Chondrocyte (in vitro differentiated cells): Measurements from ENCODE around the gene IGFBP4. TPM values are rescaled to one million over a fixed set of nuclear protein-coding genes. Genes with fewer than 3 reads are reported as not detected.
A peak's percentile ranks its signal among the peaks of the same experiment; 100 is the strongest.

Source experiments
- DNase-seq: peaks from one replicate; pipeline ENCODE4 v3.0.0; 2021; ENCODE audit warnings: mixed read lengths, low spot score
- H3K27ac Mint-ChIP-seq: one replicate; pipeline ENCODE4 v1.8.0; 2021; ENCODE audit warnings: mild to moderate bottlenecking, moderate library complexity, mixed read lengths; ENCODE audit not compliant: unreplicated experiment
- H3K27me3 Mint-ChIP-seq: 2 replicates; pipeline ENCODE4 v1.8.0; 2021; ENCODE audit warnings: low read depth, mixed read lengths
- H3K36me3 Mint-ChIP-seq: 2 replicates; pipeline ENCODE4 v1.8.0; 2021; ENCODE audit warnings: low read depth, mixed read lengths
- H3K4me1 Mint-ChIP-seq: 2 replicates; pipeline ENCODE4 v1.8.0; 2021; ENCODE audit warnings: low read depth, mild to moderate bottlenecking, mixed read lengths
- H3K4me3 Mint-ChIP-seq: one replicate; pipeline ENCODE4 v1.8.0; 2021; ENCODE audit warnings: mild to moderate bottlenecking, moderate library complexity, mixed read lengths; ENCODE audit not compliant: unreplicated experiment
- H3K9me3 Mint-ChIP-seq: 2 replicates; pipeline ENCODE4 v1.8.0; 2021; ENCODE audit warnings: low read depth, mixed read lengths
- CTCF ChIP-seq: fragments of 200-600 bp; sonication (generic); IDR thresholded peaks from 2 replicates; pipeline ENCODE4 v1.5.0; 2021; ENCODE audit warnings: antibody characterized with exemption, mild to moderate bottlenecking, moderate library complexity
- total RNA-seq: library from RNA; stranded (reverse); gene quantifications from 3 replicates; pipeline ENCODE4 v1.2.1, GENCODE V29; 2021

Gene IGFBP4
- total RNA-seq, 1 donor from 2014 or later, result 496 TPM

- Mint-ChIP-seq H3K27ac (peak overlapping the region; percentile 54), H3K27me3 (no peaks in the 10 kb centered on the region), H3K36me3 (no peaks in the 10 kb centered on the region), H3K4me3 (no peak overlapping the region), H3K9me3 (no peaks in the 10 kb centered on the region), H3K4me1 (peaks cover 29% of the 10 kb centered on the region)
- TF ChIP-seq CTCF, result no peak
- DNase-seq, result no peak
Observed at GRCh38 chr17:40481106-40481505, 37.9 kb downstream of the IGFBP4 start.

- Mint-ChIP-seq H3K4me1 (peaks cover 39% of the 10 kb centered on the region), H3K9me3 (no peaks in the 10 kb centered on the region), H3K36me3 (no peaks in the 10 kb centered on the region), H3K27me3 (no peaks in the 10 kb centered on the region), H3K27ac (no peak overlapping the region), H3K4me3 (no peak overlapping the region)
- no peak for TF ChIP-seq CTCF
- DNase-seq, result no peak
Observed at GRCh38 chr17:40482722-40483121, 39.5 kb downstream of the IGFBP4 start.

- DNase-seq, result no peak
- no peaks in the 10 kb centered on the region for H3K36me3 Mint-ChIP-seq
- H3K9me3 Mint-ChIP-seq, result no peaks in the 10 kb centered on the region
- H3K27me3 Mint-ChIP-seq, result no peaks in the 10 kb centered on the region
- peaks cover 45% of the 10 kb centered on the region for H3K4me1 Mint-ChIP-seq
- no peak overlapping the region for H3K4me3 Mint-ChIP-seq
- no peak overlapping the region for H3K27ac Mint-ChIP-seq
- TF ChIP-seq CTCF, result no peak
Observed at GRCh38 chr17:40483679-40484078, 40.4 kb downstream of the IGFBP4 start.

- no peak overlapping the region for H3K4me3 Mint-ChIP-seq
- no peak for TF ChIP-seq CTCF
- H3K27me3 Mint-ChIP-seq, result no peaks in the 10 kb centered on the region
- H3K36me3 Mint-ChIP-seq, result no peaks in the 10 kb centered on the region
- H3K9me3 Mint-ChIP-seq, result no peaks in the 10 kb centered on the region
- peaks cover 46% of the 10 kb centered on the region for H3K4me1 Mint-ChIP-seq
- no peak overlapping the region for H3K27ac Mint-ChIP-seq
- DNase-seq, result no peak
Observed at GRCh38 chr17:40484285-40484972, 41.2 kb downstream of the IGFBP4 start.

GRCh38 chr17:40484973-40485530 lies 41.8 kb downstream of the IGFBP4 start:
- H3K4me1 Mint-ChIP-seq, result peaks cover 50% of the 10 kb centered on the region
- H3K4me3 Mint-ChIP-seq, result no peak overlapping the region
- H3K27ac Mint-ChIP-seq, result no peak overlapping the region

More at GRCh38 chr17:40484973-40485530, 41.8 kb downstream of the IGFBP4 start:
- no peak for TF ChIP-seq CTCF
- no peaks in the 10 kb centered on the region for H3K27me3 Mint-ChIP-seq
- no peaks in the 10 kb centered on the region for H3K9me3 Mint-ChIP-seq
- DNase-seq, result no peak
- no peaks in the 10 kb centered on the region for H3K36me3 Mint-ChIP-seq
